Airway epithelial cell (primary cell): ENCODE results near the gene FDPS. TPM values are rescaled to one million over a fixed set of nuclear protein-coding genes. Genes with fewer than 3 reads are reported as not detected.

Experiments
- total RNA-seq: library from RNA; depleted of rRNA; stranded (reverse); fragments of >200 nt; gene quantifications from 2 replicates; pipeline ENCODE4 v1.2.3, GENCODE V29; 2015

The FDPS gene
- 420 and 512 TPM in 2 replicates for total RNA-seq

DNA sequence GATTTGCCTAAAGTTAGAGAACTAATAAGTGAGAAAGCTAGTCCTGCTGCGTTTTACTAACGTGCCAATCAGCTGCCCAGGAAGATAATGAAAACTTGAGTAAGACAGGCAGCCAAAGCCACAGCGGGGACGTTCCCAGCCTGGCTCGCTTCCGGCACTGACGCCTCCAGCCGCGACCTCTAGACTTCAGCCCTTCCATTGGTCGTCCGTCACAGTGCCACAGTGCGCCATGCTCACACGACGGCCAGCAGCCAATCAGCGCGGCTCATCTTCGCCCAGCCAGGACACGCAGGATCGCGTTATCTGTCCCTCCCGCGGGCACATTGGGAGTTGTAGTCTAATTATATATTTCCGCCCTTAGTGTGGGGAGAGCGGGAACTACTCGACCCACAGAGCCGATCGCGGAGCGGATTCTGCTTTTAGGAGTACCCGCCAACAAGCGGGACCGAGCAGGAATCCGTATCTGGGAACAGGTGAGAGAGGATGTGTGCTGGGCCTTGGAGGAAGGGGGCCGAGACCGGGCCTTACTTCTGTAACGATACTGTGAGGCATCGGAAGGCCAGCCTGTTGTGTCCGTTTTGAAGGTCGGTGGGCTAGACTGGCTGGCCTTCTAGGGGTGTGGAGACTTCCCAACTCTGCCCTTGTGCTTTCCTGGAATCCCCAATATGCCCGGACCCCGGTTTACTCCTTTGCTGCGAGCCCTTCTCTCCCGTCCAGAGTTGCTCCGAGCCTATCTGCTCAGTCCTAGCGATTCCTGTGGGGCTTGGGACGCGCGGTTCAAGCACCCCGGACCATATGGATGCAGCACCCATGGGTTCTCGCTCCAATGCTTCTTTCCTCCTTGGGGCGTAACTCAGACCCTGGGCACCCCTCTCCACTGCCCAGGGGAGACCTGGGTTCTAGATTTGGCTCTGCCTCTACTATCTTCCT lies at the start of gene FDPS:
Gene FDPS (plus strand): TSS at position 374 of the 930 bp plus-strand sequence. CDS start 924 bp downstream, outside the sequence.

DNA sequence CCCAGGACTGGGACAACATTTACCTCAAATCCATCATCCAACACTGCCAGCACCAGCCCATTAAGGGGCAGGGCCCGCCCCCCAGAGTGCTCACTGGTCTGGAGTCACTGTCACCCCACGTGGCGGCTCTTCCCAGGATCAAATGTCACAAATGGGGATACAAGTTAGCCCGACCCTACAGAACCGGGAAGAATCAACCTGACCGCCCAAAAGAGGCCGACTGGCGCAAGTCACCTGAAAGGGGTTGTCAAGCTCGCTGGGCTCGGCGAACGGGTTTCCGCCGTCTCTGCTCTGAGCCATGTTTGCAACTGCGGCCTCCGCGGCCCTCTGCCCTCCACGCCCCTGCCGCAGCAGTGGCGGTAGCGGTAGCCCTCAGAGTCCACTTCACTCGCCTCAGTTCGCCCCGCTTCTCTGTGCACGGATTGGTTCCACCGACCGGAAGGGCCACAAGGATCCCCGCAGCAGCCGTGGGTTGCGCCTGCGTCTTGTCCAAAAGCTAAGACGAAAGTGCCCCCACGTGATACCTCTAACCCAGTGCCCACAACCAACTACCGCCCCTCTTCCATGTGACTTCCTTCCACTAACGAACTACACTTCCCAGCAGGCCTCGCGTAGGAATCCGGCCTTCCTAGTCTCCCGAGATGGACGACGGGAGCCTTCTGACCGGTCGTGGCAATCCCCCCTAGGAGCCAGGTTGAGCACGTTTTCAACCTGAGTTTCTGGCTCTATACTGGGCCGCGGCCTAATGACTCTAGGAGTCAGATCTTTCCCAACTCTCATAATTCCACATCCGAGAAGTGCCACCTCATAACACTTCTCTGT lies 46.6 kb upstream of the FDPS start, which contains the start of gene SCAMP3:
Gene SCAMP3 (minus strand): TSS at position 509 of the 822 bp plus-strand sequence. CDS start 209 bp downstream, at position 300.

DNA sequence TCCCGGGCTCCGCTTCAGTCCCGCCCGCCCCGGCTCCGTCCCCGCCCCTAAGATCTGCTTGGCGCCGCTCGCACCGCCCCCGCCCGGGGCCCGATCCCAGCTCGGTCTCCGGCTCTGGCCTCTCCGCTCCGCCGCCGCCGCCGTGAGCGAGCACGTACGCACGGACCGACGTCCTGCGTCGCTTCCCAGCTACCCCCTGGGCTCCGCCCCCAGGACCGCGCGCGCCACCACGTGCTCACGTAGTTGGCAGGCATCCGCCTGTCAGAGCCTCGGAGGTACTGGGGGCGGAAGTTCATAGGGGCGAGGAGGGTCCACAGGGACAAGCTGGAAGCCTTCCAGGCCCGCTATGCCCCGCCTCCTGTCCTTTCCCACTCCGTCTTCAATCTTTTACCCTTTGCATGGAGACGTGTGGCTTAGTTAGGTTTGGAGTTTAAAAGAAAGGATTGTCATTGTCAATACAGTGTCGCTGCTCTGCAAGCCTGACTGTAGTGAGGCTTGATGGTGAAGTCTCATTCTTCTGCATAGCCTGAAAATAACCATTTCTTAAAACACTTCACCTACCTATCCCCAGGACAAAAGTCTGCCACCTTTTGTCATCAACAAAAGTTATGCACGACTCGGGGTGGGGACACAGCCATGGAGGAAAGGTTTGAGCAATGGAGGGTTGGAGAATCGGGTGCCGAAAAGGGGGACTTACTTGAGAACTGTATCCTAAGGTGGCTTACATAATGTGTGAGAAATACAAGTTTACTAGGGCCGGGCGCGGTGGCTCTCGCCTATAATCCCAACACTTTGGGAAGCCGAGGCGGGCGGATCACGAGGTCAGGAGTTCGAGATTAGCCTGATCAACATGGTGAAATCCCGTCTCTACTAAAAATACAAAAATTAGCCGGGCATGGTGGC lies 35.1 kb upstream of the FDPS start, which contains the start of gene CLK2:
Gene CLK2 (minus strand): TSS at position 162 of the 903 bp plus-strand sequence. CDS start 2,527 bp downstream, outside the sequence.

DNA sequence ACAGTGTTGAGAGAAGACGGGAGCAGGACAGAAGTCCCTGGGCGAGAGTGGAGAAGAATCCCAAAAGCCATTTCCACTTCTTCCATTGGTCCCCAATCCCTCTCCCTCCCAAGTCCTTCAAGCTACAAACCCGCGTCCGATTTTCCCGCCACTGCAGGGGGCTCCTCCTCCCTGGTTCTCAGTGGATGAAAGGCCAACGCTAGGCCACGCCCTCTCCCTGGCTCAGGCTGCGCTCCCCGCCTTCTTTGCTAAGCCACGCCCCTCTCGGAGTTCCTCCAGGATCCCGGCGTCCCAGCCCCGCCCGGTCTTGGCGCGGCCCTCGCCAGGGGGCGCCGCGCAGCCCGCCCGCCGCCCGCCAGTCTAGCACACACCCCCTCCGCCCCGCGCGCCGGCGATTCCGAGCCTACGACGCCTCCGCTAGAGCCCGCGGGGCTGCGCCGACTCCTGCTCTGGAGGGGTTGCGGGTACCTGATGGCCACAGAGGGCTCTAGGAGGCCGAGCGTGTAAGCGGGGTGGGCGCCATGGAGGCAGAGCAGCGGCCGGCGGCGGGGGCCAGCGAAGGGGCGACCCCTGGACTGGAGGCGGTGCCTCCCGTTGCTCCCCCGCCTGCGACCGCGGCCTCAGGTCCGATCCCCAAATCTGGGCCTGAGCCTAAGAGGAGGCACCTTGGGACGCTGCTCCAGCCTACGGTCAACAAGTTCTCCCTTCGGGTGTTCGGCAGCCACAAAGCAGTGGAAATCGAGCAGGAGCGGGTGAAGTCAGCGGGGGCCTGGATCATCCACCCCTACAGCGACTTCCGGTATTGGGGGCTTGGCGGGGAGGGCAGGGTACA lies 31.4 kb upstream of the FDPS start, which contains the start of gene HCN3:
Gene HCN3 (plus strand): TSS at position 394 of the 832 bp plus-strand sequence. CDS start 128 bp downstream, at position 522.

DNA sequence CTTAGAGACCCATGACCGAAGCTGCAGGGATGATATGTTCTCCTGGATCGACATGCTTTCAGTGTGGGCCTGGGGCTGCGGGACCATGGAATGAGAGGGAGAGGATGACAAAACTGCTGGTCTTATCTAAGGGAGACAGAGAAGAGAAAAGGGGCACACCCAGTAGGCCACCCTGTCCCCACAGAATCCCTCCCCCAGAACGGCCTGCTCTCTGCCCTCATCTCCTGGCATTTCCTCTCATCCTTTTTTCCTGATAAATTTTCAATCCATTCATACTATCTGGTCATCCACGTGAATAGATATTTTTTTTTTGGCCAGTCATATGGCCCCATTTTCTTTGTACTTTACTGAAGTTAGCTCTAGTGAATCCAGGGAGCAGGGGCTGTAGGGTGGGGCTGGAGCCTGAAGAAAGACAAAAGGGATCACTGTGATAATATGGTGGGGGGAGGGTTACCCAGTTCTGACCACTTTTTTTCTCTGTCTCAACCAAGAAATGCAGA lies 7.3 kb upstream of the FDPS start, which contains the start of gene PKLR:
Gene PKLR (minus strand): TSS at position 97 of the 500 bp plus-strand sequence. CDS start 43 bp downstream, at position 54.

DNA sequence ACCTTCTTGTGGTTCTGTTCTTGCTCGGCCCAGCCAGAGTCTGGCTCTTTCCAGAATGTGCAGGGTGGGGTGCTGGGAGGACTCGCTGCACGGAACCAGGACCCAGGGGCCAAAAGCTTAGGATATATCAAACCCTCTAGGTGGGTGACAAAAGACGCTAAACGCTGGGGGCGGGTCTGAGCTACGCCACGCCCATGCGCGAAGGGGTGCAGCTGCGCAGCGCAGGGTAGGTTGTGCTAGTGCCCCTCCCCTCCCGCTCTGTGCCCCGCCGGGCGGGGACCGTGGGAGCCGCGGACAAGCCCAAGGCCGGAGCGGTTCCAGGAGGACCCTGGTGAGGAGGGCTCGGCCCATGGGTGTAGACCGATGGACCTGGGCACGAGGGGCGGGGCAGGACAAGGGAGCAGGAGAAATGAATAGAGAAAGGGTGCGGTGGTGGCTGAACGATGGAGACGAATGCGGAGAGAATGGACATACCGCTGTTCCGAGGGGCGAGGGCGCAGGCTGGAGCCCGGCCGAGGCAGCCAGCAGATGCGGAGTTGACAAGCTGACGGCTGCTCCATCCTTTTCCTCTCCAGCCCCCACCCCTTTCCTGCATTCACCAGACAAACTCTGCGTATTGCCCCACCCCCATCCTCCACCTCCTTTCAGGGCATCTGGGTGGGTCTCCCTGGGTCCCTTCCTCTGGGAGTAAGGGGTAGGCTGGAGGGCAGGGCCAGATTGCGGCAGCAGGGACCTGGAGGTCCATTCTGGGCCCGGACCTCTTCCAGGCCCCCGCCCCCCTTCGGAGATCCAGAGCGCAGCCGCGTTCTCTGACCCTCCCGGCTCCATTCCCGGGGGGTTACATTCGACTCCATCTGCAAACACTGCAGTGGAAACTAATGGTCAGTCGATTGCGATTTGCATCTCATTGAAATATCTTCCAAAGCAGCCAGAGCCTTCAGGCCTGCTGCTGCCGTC lies 12.3 kb downstream of the FDPS start, which contains the start of gene RUSC1:
Gene RUSC1 (plus strand): TSS at position 234 of the 957 bp plus-strand sequence. CDS start 880 bp downstream, outside the sequence.

Other genes with a start within 250 kb of the FDPS start
- 25.0 and 26.7 TPM in 2 replicates for gene EFNA4, start 245.1 kb upstream of the FDPS start, total RNA-seq
- gene EFNA3, start 230.0 kb upstream of the FDPS start, total RNA-seq: 20.9 and 33.1 TPM in 2 replicates
- gene EFNA1, start 181.0 kb upstream of the FDPS start, total RNA-seq: 26.1 and 41.9 TPM in 2 replicates
- 46.4 and 54.8 TPM in 2 replicates for gene SLC50A1, start 173.0 kb upstream of the FDPS start, total RNA-seq
- gene DPM3, start 168.3 kb upstream of the FDPS start, total RNA-seq: 32.6 and 44.4 TPM in 2 replicates
- gene KRTCAP2, start 135.6 kb upstream of the FDPS start, total RNA-seq: 88.1 and 130 TPM in 2 replicates
- gene TRIM46, start 135.0 kb upstream of the FDPS start, total RNA-seq: 1.8 and 3.0 TPM in 2 replicates
- 4.8 and 8.2 TPM in 2 replicates for gene THBS3, start 101.0 kb upstream of the FDPS start, total RNA-seq
- gene MTX1, start 100.2 kb upstream of the FDPS start, total RNA-seq: 72.9 and 101 TPM in 2 replicates
- 20.9 and 28.0 TPM in 2 replicates for gene ENTREP3, start 53.4 kb upstream of the FDPS start, total RNA-seq
- 48.8 and 83.8 TPM in 2 replicates for gene SCAMP3, start 46.5 kb upstream of the FDPS start, total RNA-seq
- gene CLK2, start 35.4 kb upstream of the FDPS start, total RNA-seq: 21.6 and 32.8 TPM in 2 replicates
- gene HCN3, start 31.4 kb upstream of the FDPS start, total RNA-seq: 0.28 and 1.3 TPM in 2 replicates
- gene PKLR, start 7.4 kb upstream of the FDPS start, total RNA-seq: 0.28 TPM in 1 of 2 replicates, not detected in the other
- gene RUSC1, start 12.0 kb downstream of the FDPS start, total RNA-seq: 39.1 and 41.8 TPM in 2 replicates